HuH-7.5 (cell line): ENCODE data around the gene YLPM1.
"Not testable (repeated sequence)": the region's sequence is repeated elsewhere in the genome, so short reads cannot be mapped to it uniquely, and the experiment has no call there.

Experiments used
- DNase-seq: peaks from one replicate; pipeline ENCODE4 v3.0.0; 2011; ENCODE audit warnings: low spot score

Gene YLPM1, protein sequence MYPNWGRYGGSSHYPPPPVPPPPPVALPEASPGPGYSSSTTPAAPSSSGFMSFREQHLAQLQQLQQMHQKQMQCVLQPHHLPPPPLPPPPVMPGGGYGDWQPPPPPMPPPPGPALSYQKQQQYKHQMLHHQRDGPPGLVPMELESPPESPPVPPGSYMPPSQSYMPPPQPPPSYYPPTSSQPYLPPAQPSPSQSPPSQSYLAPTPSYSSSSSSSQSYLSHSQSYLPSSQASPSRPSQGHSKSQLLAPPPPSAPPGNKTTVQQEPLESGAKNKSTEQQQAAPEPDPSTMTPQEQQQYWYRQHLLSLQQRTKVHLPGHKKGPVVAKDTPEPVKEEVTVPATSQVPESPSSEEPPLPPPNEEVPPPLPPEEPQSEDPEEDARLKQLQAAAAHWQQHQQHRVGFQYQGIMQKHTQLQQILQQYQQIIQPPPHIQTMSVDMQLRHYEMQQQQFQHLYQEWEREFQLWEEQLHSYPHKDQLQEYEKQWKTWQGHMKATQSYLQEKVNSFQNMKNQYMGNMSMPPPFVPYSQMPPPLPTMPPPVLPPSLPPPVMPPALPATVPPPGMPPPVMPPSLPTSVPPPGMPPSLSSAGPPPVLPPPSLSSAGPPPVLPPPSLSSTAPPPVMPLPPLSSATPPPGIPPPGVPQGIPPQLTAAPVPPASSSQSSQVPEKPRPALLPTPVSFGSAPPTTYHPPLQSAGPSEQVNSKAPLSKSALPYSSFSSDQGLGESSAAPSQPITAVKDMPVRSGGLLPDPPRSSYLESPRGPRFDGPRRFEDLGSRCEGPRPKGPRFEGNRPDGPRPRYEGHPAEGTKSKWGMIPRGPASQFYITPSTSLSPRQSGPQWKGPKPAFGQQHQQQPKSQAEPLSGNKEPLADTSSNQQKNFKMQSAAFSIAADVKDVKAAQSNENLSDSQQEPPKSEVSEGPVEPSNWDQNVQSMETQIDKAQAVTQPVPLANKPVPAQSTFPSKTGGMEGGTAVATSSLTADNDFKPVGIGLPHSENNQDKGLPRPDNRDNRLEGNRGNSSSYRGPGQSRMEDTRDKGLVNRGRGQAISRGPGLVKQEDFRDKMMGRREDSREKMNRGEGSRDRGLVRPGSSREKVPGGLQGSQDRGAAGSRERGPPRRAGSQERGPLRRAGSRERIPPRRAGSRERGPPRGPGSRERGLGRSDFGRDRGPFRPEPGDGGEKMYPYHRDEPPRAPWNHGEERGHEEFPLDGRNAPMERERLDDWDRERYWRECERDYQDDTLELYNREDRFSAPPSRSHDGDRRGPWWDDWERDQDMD (N-terminal part only)

DNA sequence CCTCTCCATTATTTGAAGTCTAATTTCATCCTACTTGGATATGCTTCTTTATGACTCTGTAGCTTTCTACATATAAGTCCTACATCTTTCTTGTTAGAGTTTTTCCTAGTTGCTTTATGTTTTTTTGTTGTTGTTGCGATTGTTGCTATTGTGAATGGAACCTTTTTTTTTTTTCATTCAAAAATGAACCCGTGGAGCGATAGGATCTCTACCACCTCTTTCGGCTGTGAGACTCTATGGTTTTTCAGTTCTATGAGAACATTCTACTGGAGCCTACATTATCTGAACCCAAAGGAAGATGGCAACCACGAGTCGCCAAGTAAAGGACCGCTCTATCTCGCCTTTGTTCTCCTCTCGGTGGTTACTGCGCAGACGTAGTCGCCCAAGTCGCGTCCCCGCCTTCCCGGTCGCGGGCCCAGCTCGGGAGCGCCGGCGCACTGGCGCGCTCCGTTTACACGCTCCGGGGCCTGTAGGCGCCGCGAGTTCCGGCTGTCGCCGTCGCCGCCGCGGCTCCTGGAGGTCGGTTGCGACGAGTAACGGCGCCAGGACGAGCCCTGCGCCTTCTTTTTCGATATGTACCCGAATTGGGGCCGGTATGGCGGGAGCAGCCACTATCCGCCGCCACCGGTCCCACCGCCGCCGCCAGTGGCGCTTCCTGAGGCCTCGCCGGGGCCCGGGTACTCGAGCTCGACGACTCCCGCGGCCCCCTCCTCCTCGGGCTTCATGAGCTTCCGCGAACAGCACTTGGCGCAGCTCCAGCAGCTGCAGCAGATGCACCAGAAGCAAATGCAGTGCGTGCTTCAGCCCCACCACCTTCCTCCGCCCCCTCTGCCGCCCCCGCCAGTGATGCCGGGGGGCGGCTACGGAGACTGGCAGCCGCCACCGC, at the start of gene YLPM1:
YLPM1 (plus strand) TSS at position 400 of the 886 bp plus-strand sequence; CDS start at position 574, 174 bp downstream.
- peak; percentile 74 for DNase-seq

DNA sequence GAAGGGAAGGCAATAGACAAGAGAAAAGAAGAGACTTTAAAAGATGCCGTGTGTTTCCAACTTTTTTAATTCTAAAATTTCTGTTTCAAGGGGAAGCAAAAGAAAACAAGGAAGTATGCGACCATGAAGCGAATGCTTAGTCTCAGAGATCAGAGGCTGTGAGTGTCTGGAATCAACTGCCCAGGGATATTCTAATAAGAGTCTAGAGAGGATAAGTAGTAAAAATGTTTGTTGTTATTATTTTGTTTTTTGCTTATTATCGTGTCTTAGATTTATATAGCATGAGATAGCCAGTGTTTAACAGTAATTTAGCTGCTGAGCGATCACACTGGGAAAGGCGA, 49.8 kb upstream of the YLPM1 start:
- no peak for DNase-seq

DNA sequence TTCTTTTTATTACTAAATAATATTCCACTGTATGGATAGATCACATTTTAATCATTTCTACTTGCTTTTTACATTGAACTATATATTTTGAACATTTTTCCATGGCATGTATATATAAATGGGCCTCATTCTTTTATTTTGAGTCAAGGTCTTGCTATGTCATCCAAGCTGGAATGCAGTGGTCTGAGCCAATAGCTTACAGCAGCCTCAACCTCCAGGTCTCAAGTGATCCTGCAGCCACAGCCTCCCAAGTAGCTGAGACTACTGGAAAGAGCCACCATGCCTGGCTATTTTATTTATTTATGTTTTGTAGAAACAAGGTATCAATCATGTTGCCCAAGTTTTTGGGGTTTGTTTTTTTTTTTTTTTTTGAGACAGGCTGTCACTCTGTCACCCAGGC, 42.6 kb upstream of the YLPM1 start:
- no peak for DNase-seq

DNA sequence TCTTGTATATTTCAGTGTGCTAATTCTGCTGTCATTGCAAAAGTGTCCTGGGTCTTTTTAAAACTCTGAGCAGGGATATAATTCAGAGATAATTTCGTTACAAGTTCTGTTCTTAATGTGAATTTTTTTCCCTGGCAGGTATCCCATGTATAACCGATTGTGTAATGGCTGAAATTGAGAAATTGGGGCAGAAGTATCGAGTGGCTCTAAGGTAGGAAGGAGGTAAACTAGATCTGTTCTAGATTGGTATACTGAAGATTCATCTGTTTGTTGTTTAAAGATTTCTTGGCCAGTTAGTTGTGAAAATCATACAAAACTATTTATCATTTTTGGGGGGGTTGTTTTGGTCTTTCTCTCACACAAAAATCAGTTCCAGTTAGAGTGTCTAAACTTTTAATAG, 40.0 kb upstream of the YLPM1 start:
- no peak for DNase-seq

DNA sequence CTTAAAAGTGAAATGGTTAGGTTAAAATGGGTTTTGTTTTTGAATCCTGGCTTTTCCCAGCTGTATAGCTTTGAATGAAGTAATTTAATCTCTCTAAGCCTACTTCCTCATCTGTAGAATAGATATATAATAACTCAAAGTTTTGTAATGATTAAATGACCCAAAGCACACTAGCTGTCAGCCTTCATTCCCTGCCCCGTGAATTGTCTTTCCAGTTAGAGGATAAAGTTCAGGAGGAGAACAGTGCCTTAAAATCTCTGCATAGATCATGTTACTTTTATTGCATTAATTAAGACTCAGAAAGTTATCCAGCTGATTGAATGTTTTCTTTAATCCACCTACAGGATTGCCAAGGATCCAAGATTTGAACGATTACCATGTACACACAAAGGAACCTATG, 30.7 kb upstream of the YLPM1 start:
- no peak for DNase-seq

DNA sequence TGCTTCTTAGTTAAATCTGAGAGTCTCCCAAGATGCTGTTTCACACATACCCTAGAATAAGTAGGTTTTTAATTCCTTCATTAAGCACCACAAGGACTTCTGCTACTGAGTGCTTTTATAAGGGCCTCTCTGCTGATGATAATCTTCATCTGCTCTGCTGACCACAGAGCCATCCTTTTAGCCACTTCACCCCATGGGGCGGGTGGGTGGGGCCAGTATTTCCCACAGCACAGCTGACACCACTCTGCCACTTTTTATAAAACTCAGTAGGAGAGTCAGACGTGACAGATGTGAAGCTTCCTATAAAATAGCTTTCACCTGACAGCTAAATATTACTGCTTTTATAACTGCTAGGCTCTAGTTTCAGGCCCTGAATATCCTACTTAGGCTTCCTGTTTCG, 29.9 kb upstream of the YLPM1 start:
- DNase-seq: no peak

DNA sequence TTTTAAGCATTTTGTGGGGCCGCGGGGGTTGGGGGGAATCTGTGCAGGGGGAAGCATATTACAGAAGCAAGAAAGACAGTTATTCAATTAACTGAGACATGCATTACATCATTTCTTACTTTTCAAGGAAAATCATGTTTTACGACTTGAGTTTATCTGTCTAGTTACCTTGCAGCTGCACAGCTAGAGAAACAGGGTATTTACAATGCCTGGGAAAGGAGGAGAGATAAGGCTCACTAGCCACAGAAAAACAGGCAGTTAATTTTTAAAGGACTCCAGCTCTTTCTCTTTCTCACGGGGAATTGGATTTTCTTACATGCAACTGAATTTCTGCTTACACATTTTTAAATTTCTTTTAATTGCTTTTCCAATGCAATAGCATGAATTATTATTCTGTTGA, 28.0 kb upstream of the YLPM1 start:
- DNase-seq: no peak

DNA sequence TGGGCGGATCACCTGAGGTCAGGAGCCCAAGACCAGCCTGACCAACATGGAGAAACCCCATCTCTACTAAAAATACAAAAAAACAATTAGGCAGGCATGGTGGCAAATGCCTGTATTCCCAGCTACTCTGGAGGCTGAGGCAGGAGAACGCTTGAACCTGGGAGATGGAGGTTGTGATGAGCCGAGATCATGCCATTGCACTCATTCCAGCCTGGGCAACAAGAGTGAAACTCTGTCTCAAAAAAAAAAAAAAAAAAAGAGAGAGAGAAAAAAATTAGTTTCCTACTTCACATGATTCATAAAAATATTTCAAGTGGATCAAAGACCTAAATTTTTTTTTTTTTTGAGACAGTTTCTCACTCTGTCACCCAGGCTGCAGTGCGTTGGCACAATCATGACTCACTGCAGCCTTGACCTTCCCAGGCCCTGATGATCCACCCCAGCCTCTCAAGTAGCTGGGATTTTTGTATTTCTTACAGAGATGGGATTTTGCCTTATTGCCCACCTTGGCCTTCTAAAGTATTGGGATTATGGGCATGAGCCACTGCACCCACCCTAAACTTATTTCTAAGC, 25.3 kb upstream of the YLPM1 start:
- no peak for DNase-seq

DNA sequence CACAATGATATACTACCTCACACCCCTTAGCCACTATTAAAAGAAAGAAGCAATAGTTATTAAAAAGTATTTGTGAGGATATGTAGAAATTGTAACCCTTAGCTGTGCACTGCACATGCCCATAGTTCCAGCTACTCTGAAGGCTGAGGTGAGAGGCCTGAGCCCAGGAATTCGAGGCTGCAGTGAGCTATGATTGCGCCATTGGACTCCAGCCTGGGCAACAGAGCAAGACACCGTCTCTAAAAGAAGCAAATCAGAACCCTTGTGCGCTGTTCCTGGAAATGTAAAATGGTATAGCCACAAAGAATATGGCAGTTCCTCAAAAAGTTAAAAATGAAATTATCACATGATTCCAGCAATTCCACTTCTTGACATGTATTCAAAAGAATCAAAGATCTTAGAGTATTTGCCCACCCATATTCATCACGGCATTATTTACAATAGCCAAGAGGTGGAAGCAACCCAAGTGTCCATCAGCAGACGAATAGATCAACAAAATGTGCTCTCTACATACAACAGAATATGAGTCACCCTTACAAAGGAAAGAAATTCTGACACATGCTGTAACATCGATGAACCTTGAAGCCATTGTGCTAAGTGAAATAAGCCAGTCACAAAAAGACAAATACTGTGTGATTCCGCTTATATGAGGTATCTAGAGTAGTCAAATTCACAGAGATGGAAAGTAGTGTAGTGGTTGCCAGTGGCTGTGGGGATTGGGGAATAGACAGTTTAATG, 23.7 kb upstream of the YLPM1 start:
- DNase-seq: no peak

DNA sequence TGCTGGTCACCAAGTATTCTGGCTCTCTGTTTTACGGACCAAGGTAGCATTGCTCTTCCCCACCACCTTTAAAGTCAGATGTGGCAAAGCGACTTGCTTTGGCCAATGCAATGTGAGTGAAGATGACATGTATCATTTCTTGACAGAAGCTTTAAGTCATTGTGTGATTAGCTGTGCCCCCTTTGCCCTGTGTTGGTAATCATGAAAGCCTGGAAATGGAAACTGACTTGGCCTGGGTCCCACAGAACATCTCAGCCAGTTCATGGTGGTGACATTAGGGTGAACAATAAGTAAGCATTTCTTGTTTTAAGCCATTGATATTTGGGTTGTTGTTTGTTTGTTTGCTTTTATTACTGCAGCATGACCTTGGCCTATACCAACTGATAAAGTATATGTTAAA, 15.9 kb upstream of the YLPM1 start:
- no peak for DNase-seq

DNA sequence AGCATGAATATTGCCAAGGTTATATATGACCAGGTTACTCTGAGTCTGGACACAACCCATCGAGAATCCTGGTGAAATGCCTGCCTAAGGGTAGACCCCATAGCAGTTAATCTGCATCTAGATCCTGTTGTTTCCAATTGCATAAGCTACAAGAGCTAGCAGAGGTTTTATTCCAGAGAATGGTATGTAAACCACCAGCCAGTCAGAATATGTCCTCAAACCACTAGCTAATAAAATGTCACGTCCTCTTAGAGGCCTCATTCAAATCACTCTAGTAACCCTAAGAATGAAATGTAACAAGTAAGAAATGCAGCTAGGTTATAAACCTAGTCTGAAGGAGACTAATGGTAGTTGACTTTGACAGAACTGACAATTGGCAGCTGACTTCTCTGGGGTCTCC, 9.0 kb upstream of the YLPM1 start:
- no peak for DNase-seq

DNA sequence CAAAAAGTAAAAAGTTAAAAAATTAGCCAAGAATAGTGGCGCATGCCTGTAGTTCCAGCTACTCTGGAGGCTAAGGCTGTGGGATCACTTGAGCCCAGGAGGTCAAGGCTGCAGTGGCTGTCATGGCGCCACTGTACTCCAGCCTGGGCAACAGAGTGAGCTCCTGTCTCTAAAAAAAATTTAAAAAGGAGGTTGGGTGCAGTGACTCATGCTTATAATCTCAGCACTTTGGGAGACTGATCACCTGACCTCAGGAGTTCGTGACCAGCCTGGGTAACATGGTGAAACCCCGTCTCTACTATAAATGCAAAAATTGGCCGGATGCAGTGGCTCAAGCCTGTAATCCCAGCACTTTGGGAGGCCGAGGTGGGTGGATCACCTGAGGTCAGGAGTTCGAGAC, 8.2 kb upstream of the YLPM1 start:
- no peak for DNase-seq

DNA sequence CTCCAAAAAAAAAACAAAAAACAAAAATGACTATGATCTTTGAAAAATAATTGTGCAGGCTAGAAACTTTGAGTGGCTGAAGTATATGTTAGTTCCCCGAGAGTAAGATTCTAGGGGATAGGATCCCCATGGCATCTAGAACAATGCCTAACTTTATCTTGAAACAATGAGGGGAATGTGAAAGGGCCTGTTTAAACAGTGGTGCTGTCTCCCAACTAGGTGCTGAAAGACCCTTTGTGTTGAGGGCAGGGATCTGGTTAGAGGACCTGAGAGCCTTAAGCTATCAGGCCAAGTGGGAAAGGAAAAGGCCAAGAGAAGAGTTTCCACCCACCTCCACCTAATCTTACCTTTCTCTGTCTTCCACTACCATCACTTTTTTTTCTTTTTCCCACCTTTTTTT, 6.8 kb upstream of the YLPM1 start:
- no peak for DNase-seq

DNA sequence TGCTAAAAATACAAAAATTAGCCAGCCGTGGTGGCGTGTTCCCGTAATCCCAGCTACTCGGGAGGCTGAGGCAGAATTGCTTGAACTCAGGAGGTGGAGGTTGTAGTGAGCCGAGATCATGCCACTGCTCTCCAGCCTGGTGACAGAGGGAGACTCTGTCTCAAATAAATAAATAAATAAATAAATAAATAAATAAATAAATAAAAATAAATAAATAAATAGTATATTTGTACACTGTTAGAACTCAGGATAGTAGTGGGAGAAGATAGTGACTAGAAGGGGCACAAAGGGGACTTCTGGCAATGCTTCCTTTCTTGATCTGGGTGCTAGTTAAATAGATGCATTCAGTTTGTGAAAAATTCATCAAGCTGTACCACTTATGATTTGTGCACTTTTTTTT, 4.6 kb upstream of the YLPM1 start:
- DNase-seq: not testable (repeated sequence)

DNA sequence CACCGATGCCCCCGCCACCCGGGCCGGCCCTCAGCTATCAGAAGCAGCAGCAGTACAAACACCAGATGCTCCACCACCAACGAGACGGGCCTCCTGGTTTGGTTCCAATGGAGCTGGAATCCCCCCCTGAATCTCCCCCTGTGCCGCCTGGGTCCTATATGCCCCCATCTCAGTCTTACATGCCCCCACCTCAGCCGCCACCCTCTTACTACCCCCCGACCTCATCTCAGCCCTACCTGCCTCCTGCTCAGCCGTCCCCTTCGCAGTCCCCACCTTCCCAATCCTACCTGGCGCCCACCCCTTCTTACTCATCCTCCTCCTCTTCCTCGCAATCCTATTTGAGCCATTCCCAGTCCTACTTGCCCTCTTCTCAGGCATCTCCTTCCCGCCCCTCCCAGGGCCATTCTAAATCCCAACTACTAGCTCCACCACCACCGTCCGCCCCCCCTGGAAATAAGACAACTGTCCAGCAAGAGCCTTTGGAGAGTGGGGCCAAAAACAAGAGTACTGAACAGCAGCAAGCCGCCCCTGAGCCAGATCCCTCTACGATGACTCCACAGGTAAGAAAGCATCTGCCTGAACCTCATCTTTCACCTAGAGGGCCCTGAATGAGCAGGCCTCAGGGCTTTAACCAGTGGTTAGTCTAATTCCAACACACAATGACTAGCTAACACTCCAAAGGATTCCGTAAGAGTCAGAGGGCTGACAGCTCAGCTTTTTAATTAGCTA, 851 bp downstream of the YLPM1 start:
- DNase-seq: peak; percentile 18

DNA sequence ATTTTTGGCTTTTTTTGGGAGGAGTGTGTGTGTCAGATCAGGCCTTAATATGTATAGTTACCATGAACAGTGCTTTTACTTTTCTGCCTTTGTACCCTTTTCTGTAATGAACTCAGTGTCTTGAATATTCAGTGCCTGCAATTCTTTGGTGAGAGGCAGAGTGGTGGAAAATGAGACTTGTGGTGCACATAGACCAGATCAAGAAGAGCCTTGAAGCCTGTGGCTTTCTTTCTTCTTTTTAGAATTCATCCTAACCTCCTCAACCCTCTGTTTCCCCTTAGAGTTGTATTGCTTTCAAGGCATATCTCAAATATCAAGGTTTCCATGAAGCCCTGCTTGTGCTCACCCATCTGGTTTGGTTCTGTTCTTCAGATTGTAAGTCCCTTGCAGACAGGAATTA, 2.6 kb downstream of the YLPM1 start:
- DNase-seq: no peak

DNA sequence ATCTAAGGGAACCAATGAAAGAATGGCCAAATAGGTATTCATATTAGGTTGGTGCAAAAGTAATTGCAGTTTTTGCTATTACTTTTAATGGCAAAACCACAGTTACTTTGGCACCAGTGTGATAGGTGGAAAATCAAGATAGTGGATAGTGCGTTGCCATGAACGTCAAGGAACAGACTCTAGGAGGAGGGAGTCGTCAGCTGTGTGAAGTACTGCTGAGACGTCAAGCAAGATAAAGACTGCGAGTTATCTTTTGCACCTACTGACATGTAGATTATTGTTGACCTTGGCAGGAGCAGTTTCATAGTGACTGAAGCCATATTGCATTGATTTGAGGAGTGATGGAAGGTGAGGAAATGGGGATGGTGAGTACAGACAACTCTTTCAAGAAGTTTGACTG, 8.3 kb downstream of the YLPM1 start:
- DNase-seq: no peak

DNA sequence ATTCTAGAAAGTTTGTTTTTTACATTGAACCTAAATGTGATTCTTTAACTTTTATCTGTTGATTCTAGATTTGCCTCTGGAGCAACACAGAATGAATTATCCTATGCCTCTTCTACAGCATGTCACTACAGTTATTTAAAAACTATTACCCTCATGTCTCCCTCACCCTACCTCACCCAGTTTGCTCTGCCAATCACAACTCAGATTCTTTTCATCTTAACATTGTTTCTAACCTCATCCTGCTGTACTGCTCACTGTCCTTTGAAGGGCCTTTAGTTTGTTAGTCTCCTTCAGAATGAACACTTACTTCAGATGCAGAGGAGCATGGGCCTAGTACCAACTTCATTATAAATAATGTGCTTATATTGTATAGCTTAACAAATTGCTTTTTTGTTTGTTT, 21.5 kb downstream of the YLPM1 start:
- DNase-seq: no peak

DNA sequence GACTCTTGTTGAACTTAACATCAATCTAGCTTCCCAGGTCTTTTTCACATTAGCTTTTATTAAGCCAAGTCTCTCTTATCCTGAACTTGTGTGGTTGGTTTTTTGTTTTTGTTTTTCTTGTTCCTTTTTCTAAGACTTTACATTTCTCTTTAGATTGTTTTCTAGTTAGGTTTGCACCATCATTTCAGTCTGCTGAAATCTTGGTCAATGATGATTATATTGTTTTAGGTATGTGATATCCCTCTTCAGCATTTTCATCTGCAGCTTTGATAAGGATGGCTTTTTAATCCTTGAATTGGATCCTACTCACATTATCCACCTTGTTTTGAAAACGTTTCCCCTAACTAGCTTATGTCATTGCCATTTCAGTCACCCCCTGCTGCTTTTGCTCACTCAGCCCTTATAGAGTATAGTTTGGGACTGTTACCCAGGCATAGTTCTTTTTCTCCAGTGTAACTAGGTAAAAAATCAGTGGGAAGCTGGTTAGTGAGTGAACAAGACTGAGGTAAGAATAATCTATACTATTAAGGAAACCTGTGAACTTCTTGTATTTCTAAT, 22.0 kb downstream of the YLPM1 start:
- no peak for DNase-seq
